Omental fat pad (tissue), 4 donors: ENCODE measurements around the gene SYPL2. TPM values are rescaled to one million over a fixed set of nuclear protein-coding genes. Genes with fewer than 3 reads are reported as not detected.

Experiments
- ATAC-seq: fragments of 150-250 bp; one replicate; pipeline ENCODE4 v1.9.1; 2016; ENCODE audit warnings: mild to moderate bottlenecking, moderate library complexity; ENCODE audit not compliant: low FRiP score
- DNase-seq: peaks from one replicate; pipeline ENCODE4 v3.0.0-alpha.2; 2019; ENCODE audit warnings: low spot score
- CTCF ChIP-seq, 3 donors: fragments of 450-650 bp; IDR thresholded peaks; one replicate each; pipeline ENCODE4 v1.5.1; 2016 to 2017; ENCODE audit warnings: antibody characterized with exemption in 3 of 3, mild to moderate bottlenecking in 3 of 3, moderate library complexity in 2 of 3
- total RNA-seq, 4 donors: library from RNA; depleted of rRNA; stranded (reverse); fragments of >200 nt; gene quantifications; one replicate each; pipeline ENCODE4 v1.1.0, GENCODE V29; 2016

The SYPL2 gene
- total RNA-seq, 4 donors from 2014 or later, result 1.7 to 3.7 (median 2.2) TPM

GRCh38 chr1:109490029-109490933 lies 23.9 kb downstream of the SYPL2 start:
- ATAC-seq, result peak; percentile 56
- DNase-seq, result peak; percentile 68
- no peak for TF ChIP-seq CTCF (IDR thresholded peaks at IDR 0.05)

- DNase-seq, result no peak
- no peak for ATAC-seq
- no peak for TF ChIP-seq CTCF (IDR thresholded peaks at IDR 0.05)
Measured at GRCh38 chr1:109490934-109491302, 24.6 kb downstream of the SYPL2 start.

GRCh38 chr1:109491372-109491771 lies 25.0 kb downstream of the SYPL2 start:
- no peak for TF ChIP-seq CTCF (IDR thresholded peaks at IDR 0.05)
- ATAC-seq (no peak), DNase-seq (no peak)

- ATAC-seq (no peak), DNase-seq (no peak)
- no peak for TF ChIP-seq CTCF (IDR thresholded peaks at IDR 0.05)
Measured at GRCh38 chr1:109492779-109493178, 26.4 kb downstream of the SYPL2 start.

- no peak for DNase-seq
- ATAC-seq, result no peak
- no peak for TF ChIP-seq CTCF (IDR thresholded peaks at IDR 0.05)
Measured at GRCh38 chr1:109493227-109493626, 26.9 kb downstream of the SYPL2 start.

GRCh38 chr1:109493805-109494539 lies 27.6 kb downstream of the SYPL2 start, which contains the start of gene CYB561D1:
TSS of gene CYB561D1 (plus strand) at chr1:109494094. CDS start at chr1:109494140, 46 bp downstream.
- DNase-seq (peak; percentile 56), ATAC-seq (peak; percentile 91)
- TF ChIP-seq CTCF (IDR thresholded peaks at IDR 0.05), result peak in 2 of 3 donors; percentile 78 to 92
